ENCODE measurements around the gene PHF21A. TPM values are rescaled to one million over a fixed set of nuclear protein-coding genes. Genes with fewer than 3 reads are reported as not detected.
"Not testable (repeated sequence)": the region's sequence is repeated elsewhere in the genome, so short reads cannot be mapped to it uniquely, and the experiment has no call there.

The PHF21A gene
- total RNA-seq, 1 experiment from 2014 or later, result 17.3 TPM

GRCh38 chr11:45906096-45906682 lies 215.1 kb downstream of the PHF21A start:
- no peaks in the 10 kb centered on the region for H3K36me3 ChIP-seq

DNA sequence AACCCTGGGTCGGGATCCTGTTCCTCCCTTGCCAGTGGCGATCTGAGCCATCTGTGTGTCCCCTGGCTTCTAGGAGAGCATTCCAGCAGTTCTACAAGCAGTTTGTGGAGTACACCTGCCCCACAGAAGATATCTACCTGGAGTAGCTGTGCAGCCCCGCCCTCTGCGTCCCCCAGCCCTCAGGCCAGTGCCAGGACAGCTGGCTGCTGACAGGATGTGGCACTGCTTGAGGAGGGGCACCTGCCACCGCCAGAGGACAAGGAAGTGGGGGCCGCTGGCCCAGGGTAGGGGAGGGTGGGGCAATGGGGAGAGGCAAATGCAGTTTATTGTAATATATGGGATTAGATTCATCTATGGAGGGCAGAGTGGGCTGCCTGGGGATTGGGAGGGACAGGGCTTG lies 215.7 kb downstream of the PHF21A start:
- not testable (repeated sequence) for DNase-seq; H3K36me3 ChIP-seq; H3K9me3 ChIP-seq (replicated peaks); H3K4me3 ChIP-seq; H3K27me3 ChIP-seq; H3K4me1 ChIP-seq; H3K27ac ChIP-seq

More at GRCh38 chr11:45906096-45906682, 215.1 kb downstream of the PHF21A start:
- Histone ChIP-seq H3K4me1 (peaks cover 6% of the 10 kb centered on the region; the same call in 1 of the 2 replicates), H3K9me3 (replicated peaks) (no peaks in the 10 kb centered on the region), H3K27me3 (no peaks in the 10 kb centered on the region), H3K4me3 (no peak overlapping the region), H3K27ac (no peak overlapping the region)
- DNase-seq, result no peak

GRCh38 chr11:45905095-45905494 lies 216.2 kb downstream of the PHF21A start:
- Histone ChIP-seq H3K9me3 (replicated peaks) (no peaks in the 10 kb centered on the region), H3K36me3 (no peaks in the 10 kb centered on the region), H3K27ac (no peak overlapping the region), H3K27me3 (no peaks in the 10 kb centered on the region), H3K4me1 (peaks cover 7% of the 10 kb centered on the region; the same call in 1 of the 2 replicates), H3K4me3 (no peak overlapping the region)
- no peak for DNase-seq

GRCh38 chr11:45904309-45904915 lies 216.8 kb downstream of the PHF21A start:
- H3K27ac ChIP-seq, result no peak overlapping the region
- H3K27me3 ChIP-seq, result no peaks in the 10 kb centered on the region
- no peaks in the 10 kb centered on the region for H3K9me3 ChIP-seq (replicated peaks)
- H3K4me3 ChIP-seq, result no peak overlapping the region
- DNase-seq, result no peak
- H3K36me3 ChIP-seq, result no peaks in the 10 kb centered on the region
- peaks cover 7% of the 10 kb centered on the region; the same call in 1 of the 2 replicates for H3K4me1 ChIP-seq

DNA sequence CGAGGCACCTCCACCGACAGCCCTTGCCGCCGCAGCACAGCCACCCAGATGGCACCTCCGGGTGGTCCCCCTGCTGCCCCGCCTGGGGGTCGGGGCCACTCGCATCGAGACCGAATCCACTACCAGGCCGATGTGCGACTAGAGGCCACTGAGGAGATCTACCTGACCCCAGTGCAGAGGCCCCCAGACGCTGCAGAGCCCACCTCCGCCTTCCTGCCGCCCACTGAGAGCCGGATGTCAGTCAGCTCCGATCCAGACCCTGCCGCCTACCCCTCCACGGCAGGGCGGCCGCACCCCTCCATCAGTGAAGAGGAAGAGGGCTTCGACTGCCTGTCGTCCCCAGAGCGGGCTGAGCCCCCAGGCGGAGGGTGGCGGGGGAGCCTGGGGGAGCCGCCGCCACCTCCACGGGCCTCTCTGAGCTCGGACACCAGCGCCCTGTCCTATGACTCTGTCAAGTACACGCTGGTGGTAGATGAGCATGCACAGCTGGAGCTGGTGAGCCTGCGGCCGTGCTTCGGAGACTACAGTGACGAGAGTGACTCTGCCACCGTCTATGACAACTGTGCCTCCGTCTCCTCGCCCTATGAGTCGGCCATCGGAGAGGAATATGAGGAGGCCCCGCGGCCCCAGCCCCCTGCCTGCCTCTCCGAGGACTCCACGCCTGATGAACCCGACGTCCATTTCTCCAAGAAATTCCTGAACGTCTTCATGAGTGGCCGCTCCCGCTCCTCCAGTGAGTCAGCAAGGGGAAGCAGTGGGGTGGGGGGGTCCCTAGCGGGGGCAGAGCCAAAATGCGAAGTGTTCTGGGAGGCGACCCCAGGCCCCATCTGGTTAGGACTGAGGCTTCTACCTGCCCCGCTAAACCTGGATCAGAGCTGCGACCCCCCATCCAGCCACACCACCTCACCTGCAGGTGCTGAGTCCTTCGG lies 218.5 kb downstream of the PHF21A start:
- no peaks in the 10 kb centered on the region for H3K36me3 ChIP-seq
- no peaks in the 10 kb centered on the region for H3K9me3 ChIP-seq (replicated peaks)
- H3K27ac ChIP-seq, result no peak overlapping the region
- no peaks in the 10 kb centered on the region for H3K27me3 ChIP-seq
- peaks cover 17% of the 10 kb centered on the region for H3K4me1 ChIP-seq
- no peak overlapping the region for H3K4me3 ChIP-seq
- no peak for DNase-seq

DNA sequence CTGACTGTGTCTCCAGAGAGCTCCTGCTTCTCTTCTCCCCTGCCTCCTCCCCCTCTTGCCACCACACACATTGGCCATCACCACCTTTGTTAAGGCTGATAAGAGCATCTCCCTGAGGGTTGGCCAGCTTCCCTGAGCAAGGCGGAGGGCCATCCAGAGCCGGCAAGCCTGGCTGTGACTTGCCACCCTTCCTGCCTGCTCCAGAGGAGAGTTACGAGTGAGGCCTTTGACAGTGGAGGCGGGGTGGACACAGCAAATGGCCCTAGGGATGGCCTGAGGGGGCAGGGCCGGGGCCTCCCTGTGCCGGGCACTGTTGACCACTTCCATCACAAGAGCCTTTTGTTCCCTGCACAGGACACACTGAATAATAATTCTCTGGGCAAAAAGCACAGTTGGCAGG lies 219.6 kb downstream of the PHF21A start:
- Histone ChIP-seq H3K27ac (no peak overlapping the region), H3K9me3 (replicated peaks) (no peaks in the 10 kb centered on the region), H3K36me3 (no peaks in the 10 kb centered on the region), H3K27me3 (no peaks in the 10 kb centered on the region), H3K4me1 (peaks cover 24% of the 10 kb centered on the region), H3K4me3 (no peak overlapping the region; the same call in 1 of the 2 replicates)
- DNase-seq, result no peak

DNA sequence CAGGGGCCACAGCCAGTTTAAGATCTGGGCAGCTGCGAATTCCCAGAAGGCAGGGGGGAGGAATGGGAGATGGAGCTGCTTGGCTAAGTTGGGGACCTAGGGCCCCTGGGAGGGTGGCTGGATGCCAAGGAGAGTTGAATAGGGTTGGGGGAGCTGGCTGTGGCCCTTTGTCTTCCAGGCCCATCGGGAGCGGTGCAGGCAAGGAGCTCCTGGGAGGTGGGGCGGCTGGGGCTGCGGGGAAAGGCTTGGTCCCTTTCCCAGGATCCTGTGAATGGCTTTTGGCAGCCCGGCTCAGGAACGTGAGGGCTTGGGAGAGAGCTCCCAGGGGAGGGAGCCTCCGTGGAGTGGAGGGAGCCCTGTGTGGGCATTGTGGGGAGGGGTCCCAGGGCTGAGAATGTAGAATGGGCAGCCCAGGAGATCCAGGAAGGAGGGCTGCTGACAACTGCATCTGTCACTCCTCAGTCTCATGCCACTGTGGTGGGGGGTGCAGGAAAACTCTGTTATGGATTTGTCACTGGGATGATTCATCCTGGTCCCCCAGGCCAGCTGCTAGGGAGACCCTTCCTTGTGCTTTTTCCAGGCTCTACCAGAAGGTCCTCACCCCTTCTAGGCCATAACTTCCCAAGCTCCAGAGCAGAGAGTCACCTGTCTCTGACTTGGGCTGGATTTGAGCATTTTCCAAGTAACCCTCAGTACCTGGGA lies 220.2 kb downstream of the PHF21A start:
- Histone ChIP-seq H3K27me3 (no peaks in the 10 kb centered on the region), H3K36me3 (no peaks in the 10 kb centered on the region), H3K4me1 (peaks cover 28% of the 10 kb centered on the region), H3K27ac (no peak overlapping the region), H3K4me3 (peak overlapping the region; percentile 68), H3K9me3 (replicated peaks) (no peaks in the 10 kb centered on the region)
- peak; percentile 34 to 52 for DNase-seq

- DNase-seq, result peak in 1 of 2 experiments; percentile 37
- peaks cover 33% of the 10 kb centered on the region for H3K4me1 ChIP-seq
- H3K27me3 ChIP-seq; H3K27ac ChIP-seq; H3K36me3 ChIP-seq; H3K9me3 ChIP-seq (replicated peaks): not testable (repeated sequence)
- peak overlapping the region; percentile 68 for H3K4me3 ChIP-seq
Observed at GRCh38 chr11:45900175-45900800, 221.0 kb downstream of the PHF21A start.

DNA sequence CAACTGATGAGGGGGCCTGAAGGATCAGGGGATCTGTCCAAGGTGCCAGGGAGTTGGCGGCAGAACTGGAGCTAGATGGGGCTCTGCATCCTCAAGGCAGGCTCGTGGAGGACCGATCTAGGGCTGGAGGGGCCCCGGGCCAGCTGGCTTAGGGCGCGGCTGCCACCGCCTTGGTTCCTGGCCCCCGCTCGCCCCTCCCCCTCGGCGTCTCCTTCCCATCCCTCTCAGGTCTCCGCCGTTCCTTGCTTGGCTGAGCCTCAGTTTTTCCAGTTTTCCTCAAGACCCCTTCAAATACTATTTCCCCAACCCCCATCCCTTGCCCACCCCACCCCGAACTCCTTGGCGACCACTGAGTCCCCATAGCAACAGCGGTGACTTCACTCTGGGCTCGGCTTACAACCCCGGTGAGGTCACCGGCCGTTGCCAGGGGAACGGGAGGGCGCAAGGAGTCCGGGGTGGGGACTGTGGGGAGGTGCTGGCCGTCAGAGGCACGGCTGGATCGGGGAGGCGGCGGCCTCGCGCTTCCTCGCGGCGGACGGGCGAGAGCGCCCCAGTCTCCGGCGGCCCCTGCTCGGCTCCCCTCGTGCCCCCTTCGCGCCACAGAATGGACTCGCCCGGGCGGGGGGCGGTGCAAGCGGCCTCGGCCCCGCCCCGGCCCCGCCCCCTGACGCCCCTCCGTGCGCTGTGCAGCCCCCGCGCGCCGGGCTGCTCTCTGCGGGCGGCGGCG lies 221.6 kb downstream of the PHF21A start:
- Histone ChIP-seq H3K27me3 (no peaks in the 10 kb centered on the region), H3K4me1 (peaks cover 33% of the 10 kb centered on the region), H3K9me3 (replicated peaks) (no peaks in the 10 kb centered on the region), H3K4me3 (peak overlapping the region; percentile 68), H3K27ac (peak overlapping the region; percentile 72), H3K36me3 (no peaks in the 10 kb centered on the region)
- peak; percentile 95 to 97 for DNase-seq

DNA sequence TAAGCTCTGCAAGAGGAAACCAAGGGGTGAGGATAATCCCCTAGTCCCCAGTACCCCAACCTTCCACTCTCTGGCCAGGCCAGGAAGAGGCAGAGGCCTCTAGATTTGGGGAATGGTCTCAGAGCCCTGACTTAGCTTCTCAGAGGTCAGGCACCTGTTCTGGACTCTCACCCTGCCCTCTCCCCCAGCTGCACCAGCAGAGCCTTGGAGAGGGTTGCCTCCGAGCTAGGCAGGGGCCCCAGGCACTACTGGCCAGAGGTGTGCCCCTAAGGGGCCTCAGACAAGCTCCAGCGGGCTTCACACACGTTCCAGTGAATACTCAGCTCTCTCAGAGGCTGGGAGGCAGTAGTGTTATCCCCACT lies 222.2 kb downstream of the PHF21A start:
- Histone ChIP-seq H3K4me1 (peaks cover 33% of the 10 kb centered on the region), H3K4me3 (peak overlapping the region; percentile 68), H3K36me3 (no peaks in the 10 kb centered on the region), H3K27me3 (no peaks in the 10 kb centered on the region), H3K9me3 (replicated peaks) (no peaks in the 10 kb centered on the region), H3K27ac (no peak overlapping the region)
- no peak for DNase-seq

DNA sequence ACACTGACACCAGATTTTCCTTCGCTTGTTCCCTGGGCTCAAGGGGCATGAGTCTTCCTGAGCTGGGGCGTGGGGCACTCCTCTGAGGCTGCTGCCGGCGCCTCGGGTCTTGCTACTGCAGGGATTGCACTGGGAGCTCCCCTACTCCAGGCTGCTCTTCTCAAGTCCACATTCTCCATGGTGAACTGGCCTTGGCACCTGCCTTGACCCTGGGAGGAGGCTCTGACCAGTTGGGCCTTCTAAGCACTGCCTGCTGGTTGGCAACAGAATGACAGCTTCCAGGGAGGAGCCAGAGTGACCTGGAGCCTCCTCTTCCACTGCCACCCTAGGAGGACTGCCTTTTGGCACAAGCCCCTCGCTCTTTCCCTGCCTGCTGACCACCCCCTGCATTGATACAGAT lies 223.7 kb downstream of the PHF21A start:
- H3K27me3 ChIP-seq, result peaks cover 6% of the 10 kb centered on the region; the same call in 1 of the 2 replicates
- no peaks in the 10 kb centered on the region for H3K36me3 ChIP-seq
- H3K4me1 ChIP-seq, result peaks cover 33% of the 10 kb centered on the region
- H3K27ac ChIP-seq, result no peak overlapping the region
- no peaks in the 10 kb centered on the region for H3K9me3 ChIP-seq (replicated peaks)
- no peak overlapping the region for H3K4me3 ChIP-seq
- DNase-seq, result no peak

DNA sequence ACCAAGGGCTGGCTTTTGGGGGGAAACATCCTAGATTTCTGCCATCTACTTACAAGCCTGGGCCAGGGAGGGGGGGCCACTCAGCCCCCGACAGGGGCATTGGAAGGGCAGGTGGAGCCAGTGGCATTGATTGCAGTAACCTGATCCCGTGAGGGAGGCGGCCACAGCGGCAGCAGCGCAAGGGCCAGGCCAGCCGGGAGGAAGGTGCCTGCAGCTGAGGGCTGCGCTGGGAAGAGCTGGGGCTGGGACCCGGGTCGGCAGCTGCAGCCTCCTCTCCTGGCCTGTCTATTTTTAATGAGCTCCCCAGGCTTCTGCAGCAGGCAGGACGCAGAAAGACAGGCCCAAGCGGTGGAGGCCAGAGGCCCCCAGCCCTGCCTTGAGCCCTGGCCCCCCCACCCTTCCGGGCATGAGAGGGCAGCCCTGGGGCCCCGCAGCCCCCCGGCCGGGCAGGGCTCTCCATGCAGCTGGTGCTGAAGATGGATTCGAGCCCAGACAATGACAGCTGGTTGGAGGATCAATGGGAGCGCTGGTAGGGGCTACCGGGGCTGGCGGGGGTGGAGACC lies 224.8 kb downstream of the PHF21A start:
- Histone ChIP-seq H3K27me3 (peaks cover 10% of the 10 kb centered on the region; the same call in 1 of the 2 replicates), H3K9me3 (replicated peaks) (no peaks in the 10 kb centered on the region), H3K27ac (no peak overlapping the region), H3K4me1 (peaks cover 30% of the 10 kb centered on the region), H3K4me3 (no peak overlapping the region; the same call in 1 of the 2 replicates), H3K36me3 (no peaks in the 10 kb centered on the region)
- peak; percentile 85 to 88 for DNase-seq

DNA sequence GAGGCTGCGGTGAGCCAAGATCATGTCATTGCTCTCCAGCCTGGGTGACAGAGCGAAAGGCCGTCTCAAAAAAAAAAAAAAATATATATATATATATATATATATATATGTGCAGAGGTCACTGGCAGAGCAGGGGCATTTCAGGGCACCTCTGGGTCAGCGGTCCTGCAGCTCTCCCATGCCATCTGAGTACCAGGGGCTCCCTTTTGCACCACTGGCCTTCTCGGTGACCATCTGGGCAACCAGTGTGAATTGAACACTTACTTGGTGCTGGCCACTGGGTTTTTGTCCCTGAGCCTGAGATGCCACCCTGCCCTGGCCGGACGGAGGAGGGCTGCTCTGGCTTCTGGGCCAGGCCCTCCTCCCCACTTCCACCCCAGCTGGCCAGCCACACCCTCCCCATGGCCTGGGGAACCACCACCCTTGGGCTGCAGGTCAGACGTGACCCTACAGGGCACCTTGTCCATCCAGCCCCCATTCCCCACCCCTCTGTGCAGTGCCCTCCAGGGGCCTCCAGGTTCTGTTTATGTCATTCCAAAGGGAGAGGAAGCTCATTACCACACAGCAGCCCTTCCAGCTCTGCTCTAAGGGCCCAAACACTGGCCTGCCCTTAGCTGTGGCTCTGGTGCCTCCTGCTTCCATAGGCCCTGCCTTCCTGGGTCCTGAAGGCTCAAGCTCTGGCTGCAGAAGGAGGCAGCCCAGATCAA lies 225.5 kb downstream of the PHF21A start:
- Histone ChIP-seq H3K4me1 (peaks cover 26% of the 10 kb centered on the region), H3K27ac (no peak overlapping the region), H3K36me3 (no peaks in the 10 kb centered on the region), H3K9me3 (replicated peaks) (no peaks in the 10 kb centered on the region), H3K4me3 (no peak overlapping the region), H3K27me3 (peaks cover 16% of the 10 kb centered on the region; the same call in 1 of the 2 replicates)
- DNase-seq, result no peak

Measured in SJCRH30 (cell line).